Medulla oblongata (tissue), 1 donor: ENCODE results near the gene EIF2B2.
A peak's percentile ranks its signal among the peaks of the same experiment; 100 is the strongest.

ENCODE experiments used
- DNase-seq: peaks from one replicate; pipeline ENCODE4 v3.0.0-alpha.2; 2015; ENCODE audit errors: extremely low spot score

The EIF2B2 gene

GRCh38 chr14:75042035-75042434 lies 39.3 kb downstream of the EIF2B2 start:
- no peak for DNase-seq

- DNase-seq: no peak
These were observed 41.6 kb downstream of the EIF2B2 start for GRCh38 chr14:75044322-75044721.

GRCh38 chr14:75044752-75045151 lies 42.0 kb downstream of the EIF2B2 start:
- no peak for DNase-seq

DNA sequence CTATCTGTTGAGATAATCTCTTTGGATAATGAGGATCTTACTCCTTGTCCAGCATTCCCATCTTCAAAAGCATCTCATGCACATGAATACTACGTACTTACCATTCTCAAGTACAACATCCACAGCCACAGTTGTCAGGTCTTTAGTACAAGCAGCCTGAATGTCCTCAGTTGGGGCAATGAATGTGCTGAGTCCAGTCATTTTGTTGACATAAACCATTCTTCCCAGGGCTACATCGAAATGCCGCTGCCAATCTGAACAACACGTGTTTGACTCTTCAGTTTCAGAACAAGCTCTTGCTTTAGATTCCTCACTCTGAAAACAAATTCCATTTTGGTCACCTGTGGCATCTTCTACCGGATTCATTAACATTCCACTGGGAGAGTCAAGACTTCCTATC lies 43.6 kb downstream of the EIF2B2 start:
- no peak for DNase-seq

DNA sequence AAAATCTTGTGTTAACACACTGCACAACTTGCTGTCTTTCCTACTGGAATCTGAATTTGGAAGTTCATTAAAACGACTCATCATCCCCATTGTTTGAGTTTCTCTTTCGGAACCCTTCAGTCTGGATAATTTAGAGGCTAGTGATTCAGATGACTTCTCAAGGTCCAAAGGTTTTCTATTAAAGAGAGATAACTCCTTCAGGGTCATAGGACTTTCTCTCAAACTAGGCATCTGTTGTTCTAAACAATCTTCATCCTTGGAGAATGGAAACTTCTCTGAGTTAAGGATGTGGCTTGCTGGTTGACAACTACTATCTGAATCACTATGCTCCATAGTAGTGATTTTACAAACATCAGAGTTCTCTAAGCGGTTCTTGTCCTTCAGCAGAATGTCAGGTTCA lies 44.2 kb downstream of the EIF2B2 start:
- DNase-seq: no peak

DNA sequence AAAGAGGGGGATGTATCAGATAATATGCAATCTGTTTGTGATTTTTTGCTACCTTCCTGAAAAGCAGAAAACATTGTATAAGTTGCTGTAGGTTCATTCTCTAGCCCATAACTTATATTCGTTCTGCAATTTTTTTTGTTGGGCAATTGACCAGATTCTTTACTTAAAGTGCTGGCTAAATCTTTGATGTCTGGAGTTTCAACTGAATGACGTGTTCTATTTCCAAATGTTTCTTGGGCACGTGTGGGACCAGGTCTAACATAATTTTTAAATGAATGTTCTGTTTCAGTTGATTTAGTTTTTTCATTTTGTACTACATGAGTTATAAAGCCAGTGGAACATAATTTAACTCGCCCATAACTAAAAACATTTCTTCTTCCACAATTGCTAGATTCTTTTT lies 44.8 kb downstream of the EIF2B2 start:
- DNase-seq: no peak

GRCh38 chr14:75048101-75048500 lies 45.4 kb downstream of the EIF2B2 start:
- no peak for DNase-seq

GRCh38 chr14:75049136-75049535 lies 46.4 kb downstream of the EIF2B2 start:
- DNase-seq: peak; percentile 84

- no peak for DNase-seq
These were observed 47.0 kb downstream of the EIF2B2 start for GRCh38 chr14:75049731-75050201.

- peak; percentile 89 for DNase-seq
These were observed 48.3 kb downstream of the EIF2B2 start, which contains the start of gene MLH3 for GRCh38 chr14:75050852-75051555. Gene MLH3, minus strand, starts transcription at chr14:75051467. Its CDS starts 1,812 bp downstream, at chr14:75049655.

GRCh38 chr14:75051556-75051899 lies 48.8 kb downstream of the EIF2B2 start:
- no peak for DNase-seq

DNA sequence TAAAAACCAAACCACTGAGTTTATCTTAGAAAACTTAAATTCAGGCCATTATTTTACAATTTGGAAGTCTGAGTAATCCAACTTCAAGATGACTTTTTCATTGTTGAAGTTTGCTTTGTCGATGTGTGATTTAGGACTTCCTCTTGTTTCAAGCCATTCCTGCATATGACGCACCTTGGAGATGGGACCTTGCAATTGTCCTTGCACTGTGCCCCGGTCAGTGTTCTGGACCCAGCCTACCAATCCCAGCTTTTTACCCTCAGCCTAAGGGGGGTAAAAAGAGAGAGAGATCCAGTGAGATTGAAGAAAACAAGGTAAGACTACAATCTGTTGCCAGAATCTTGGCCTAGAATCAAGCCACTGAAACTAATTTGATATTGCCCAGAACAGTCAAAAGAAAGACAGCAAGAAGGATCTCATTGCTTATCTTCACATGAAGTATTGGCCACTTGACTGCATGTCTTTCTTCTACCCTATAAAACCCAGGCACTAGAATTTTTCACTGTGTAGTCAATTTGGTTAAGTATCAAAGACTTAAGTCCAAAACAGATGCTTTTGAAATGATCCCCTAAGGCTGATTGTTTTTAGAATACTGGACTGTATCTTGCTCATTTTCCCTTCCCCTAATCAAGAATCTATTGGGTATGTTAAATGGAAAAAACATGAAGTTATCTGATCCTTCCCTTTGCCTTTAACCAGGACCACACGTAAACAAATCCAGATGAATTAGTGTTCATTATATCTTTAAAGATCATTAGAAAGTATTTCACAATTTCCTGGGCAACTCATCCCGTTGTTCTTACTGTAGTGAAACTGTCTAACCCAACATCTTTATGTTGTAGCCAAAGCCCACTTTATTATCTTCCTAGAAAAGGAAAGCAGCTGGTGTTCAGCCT lies 50.9 kb downstream of the EIF2B2 start:
- DNase-seq: no peak

- DNase-seq: no peak
These were observed 51.7 kb downstream of the EIF2B2 start for GRCh38 chr14:75054421-75054820.

DNA sequence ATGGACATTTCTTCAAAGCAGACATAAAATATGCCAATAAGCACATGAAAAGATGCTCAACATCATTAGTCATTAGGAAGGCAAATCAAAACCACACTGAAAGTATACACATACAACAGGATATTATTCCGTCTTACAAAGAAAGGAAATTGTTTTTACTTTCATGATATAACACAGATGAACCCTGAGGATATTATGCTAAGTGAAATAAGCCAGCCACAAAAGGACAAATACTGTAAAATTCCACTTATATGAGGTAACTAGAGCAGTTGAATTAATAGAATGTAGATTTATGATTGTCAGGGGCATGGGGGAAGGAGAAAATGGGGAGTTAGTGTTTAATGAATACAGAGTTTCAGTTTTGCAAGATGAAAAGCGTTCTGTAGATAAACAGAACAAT lies 56.9 kb downstream of the EIF2B2 start:
- no peak for DNase-seq

- DNase-seq: no peak
These were observed 57.7 kb downstream of the EIF2B2 start for GRCh38 chr14:75060420-75060819.
